H9 (cell line): Measurements from ENCODE around the gene NHERF1. TPM values are rescaled to one million over a fixed set of nuclear protein-coding genes. Genes with fewer than 3 reads are reported as not detected.

Experiments
- DNase-seq: peaks from one replicate; pipeline ENCODE4 v3.0.0-alpha.2; 2017
- H2AFZ ChIP-seq: one replicate; pipeline ENCODE4 v1.6.1; 2013; ENCODE audit warnings: mild to moderate bottlenecking, low read length, control low read depth, moderate library complexity
- H2AK5ac ChIP-seq: 2 replicates; pipeline ENCODE4 v1.6.1; 2013; ENCODE audit warnings: low read length, control low read depth, mixed read lengths; ENCODE audit not compliant: insufficient read length
- H2BK120ac ChIP-seq: one replicate; pipeline ENCODE4 v1.6.1; 2013; ENCODE audit warnings: low read depth, mild to moderate bottlenecking, low read length, control low read depth, inconsistent platforms; ENCODE audit not compliant: poor library complexity, severe bottlenecking
- H2BK12ac ChIP-seq: 2 replicates; pipeline ENCODE4 v1.6.1; 2013; ENCODE audit warnings: low read length, control low read depth, mixed read lengths, low read depth; ENCODE audit not compliant: insufficient read length
- H2BK15ac ChIP-seq: 2 replicates; pipeline ENCODE4 v1.6.1; 2013; ENCODE audit warnings: low read depth, low read length, control low read depth
- H2BK20ac ChIP-seq: one replicate; pipeline ENCODE4 v1.6.1; 2013; ENCODE audit warnings: low read depth, mild to moderate bottlenecking, low read length, control low read depth, inconsistent platforms; ENCODE audit not compliant: poor library complexity, severe bottlenecking
- H2BK5ac ChIP-seq: 2 replicates; pipeline ENCODE4 v1.6.1; 2013; ENCODE audit warnings: low read length, control low read depth, mixed read lengths; ENCODE audit not compliant: insufficient read length
- H3K14ac ChIP-seq: 2 replicates; pipeline ENCODE4 v1.6.1; 2013; ENCODE audit warnings: low read length, control low read depth; ENCODE audit not compliant: insufficient read depth
- H3K18ac ChIP-seq: 2 replicates; pipeline ENCODE4 v1.6.1; 2013; ENCODE audit warnings: low read depth, mild to moderate bottlenecking, mixed read lengths, low read length, control low read depth; ENCODE audit not compliant: insufficient read length
- H3K23ac ChIP-seq: 2 replicates; pipeline ENCODE4 v1.6.1; 2013; ENCODE audit warnings: low read length, control low read depth, mixed read lengths, low read depth; ENCODE audit not compliant: insufficient read length
- H3K23me2 ChIP-seq: 2 replicates; pipeline ENCODE4 v1.6.1; 2013; ENCODE audit warnings: low read depth, mild to moderate bottlenecking, mixed read lengths, low read length, control low read depth; ENCODE audit not compliant: insufficient read length, poor library complexity, severe bottlenecking
- H3K27ac ChIP-seq: 2 replicates; pipeline ENCODE4 v1.5.1; 2013; ENCODE audit warnings: low read length, control low read depth, mixed read lengths, low read depth; ENCODE audit not compliant: insufficient read length
- H3K27me3 ChIP-seq: 2 replicates; pipeline ENCODE4 v1.6.1; 2013; ENCODE audit warnings: low read length, control low read depth, inconsistent platforms; ENCODE audit not compliant: insufficient read depth
- H3K4ac ChIP-seq: 2 replicates; pipeline ENCODE4 v1.6.1; 2013; ENCODE audit warnings: low read depth, mild to moderate bottlenecking, control low read depth, inconsistent platforms, low read length, moderate library complexity
- H3K4me1 ChIP-seq: 2 replicates; pipeline ENCODE4 v1.6.1; 2013; ENCODE audit warnings: low read length, control low read depth, inconsistent platforms; ENCODE audit not compliant: insufficient read depth
- H3K4me2 ChIP-seq: 2 replicates; pipeline ENCODE4 v1.6.1; 2013; ENCODE audit warnings: low read length, control low read depth, mixed read lengths; ENCODE audit not compliant: insufficient read length, insufficient read depth
- H3K56ac ChIP-seq: 2 replicates; pipeline ENCODE4 v1.6.1; 2013; ENCODE audit warnings: low read depth, mild to moderate bottlenecking, mixed read lengths, low read length, control low read depth; ENCODE audit not compliant: insufficient read length
- H3K79me1 ChIP-seq: 2 replicates; pipeline ENCODE4 v1.6.1; 2013; ENCODE audit warnings: low read depth, mild to moderate bottlenecking, moderate library complexity, low read length, control low read depth, inconsistent platforms; ENCODE audit not compliant: insufficient read depth, poor library complexity, severe bottlenecking
- H3K79me2 ChIP-seq: 2 replicates; pipeline ENCODE4 v1.6.1; 2013; ENCODE audit warnings: low read length, control low read depth, inconsistent platforms; ENCODE audit not compliant: insufficient read depth
- H3K9ac ChIP-seq: 2 replicates; pipeline ENCODE4 v1.6.1; 2013; ENCODE audit warnings: low read length, control low read depth, mixed read lengths; ENCODE audit not compliant: insufficient read length; ENCODE audit errors: extremely low read depth
- H3K9me3 ChIP-seq: one replicate; pipeline ENCODE4 v1.6.1; 2013; ENCODE audit warnings: low read depth, low read length, inconsistent platforms; ENCODE audit not compliant: control insufficient read depth
- H3T11ph ChIP-seq: one replicate; pipeline ENCODE4 v1.6.1; 2013; ENCODE audit warnings: mild to moderate bottlenecking, low read length, control low read depth, inconsistent platforms
- H4K20me1 ChIP-seq: one replicate; pipeline ENCODE4 v1.6.1; 2013; ENCODE audit not compliant: control insufficient read depth, insufficient read length, insufficient read depth
- H4K5ac ChIP-seq: 2 replicates; pipeline ENCODE4 v1.6.1; 2013; ENCODE audit warnings: low read depth, mild to moderate bottlenecking, mixed read lengths, low read length, control low read depth; ENCODE audit not compliant: insufficient read length
- H4K8ac ChIP-seq: replicated peaks from 2 replicates; pipeline ENCODE4 v1.6.1; 2013; ENCODE audit warnings: low read length, control low read depth, mixed read lengths, low read depth; ENCODE audit not compliant: insufficient read length
- H4K91ac ChIP-seq: 2 replicates; pipeline ENCODE4 v1.6.1; 2013; ENCODE audit warnings: low read depth, mild to moderate bottlenecking, moderate library complexity, mixed read lengths, low read length, control low read depth; ENCODE audit not compliant: insufficient read length
- H3K27ac Mint-ChIP-seq, 3 experiments: 2 replicates in 2 of 3; 3 replicates in 1 of 3; pipeline ENCODE4 v1.8.0; 2020 to 2021; ENCODE audit warnings: mixed read lengths in 3 of 3, mild to moderate bottlenecking in 1 of 3, moderate library complexity in 1 of 3
- H3K27me3 Mint-ChIP-seq: 2 replicates; pipeline ENCODE4 v1.8.0; 2021; ENCODE audit warnings: low read depth, mild to moderate bottlenecking, moderate library complexity, mixed read lengths
- H3K36me3 Mint-ChIP-seq, 3 experiments: 2 replicates in 2 of 3; 3 replicates in 1 of 3; pipeline ENCODE4 v1.8.0; 2020 to 2021; ENCODE audit warnings: low read depth in 3 of 3, mixed read lengths in 3 of 3; ENCODE audit not compliant: insufficient read depth in 1 of 3
- H3K4me1 Mint-ChIP-seq, 2 experiments: 2 replicates each; pipeline ENCODE4 v1.8.0; 2020; ENCODE audit warnings: mixed read lengths in 2 of 2
- H3K4me3 Mint-ChIP-seq, 2 experiments: 2 replicates in 1 of 2; 3 replicates in 1 of 2; pipeline ENCODE4 v1.8.0; 2020 to 2021; ENCODE audit warnings: mild to moderate bottlenecking in 2 of 2, mixed read lengths in 2 of 2, moderate library complexity in 1 of 2
- H3K9me3 Mint-ChIP-seq, 2 experiments: 2 replicates in 1 of 2; 3 replicates in 1 of 2; pipeline ENCODE4 v1.8.0; 2020; ENCODE audit warnings: mild to moderate bottlenecking in 2 of 2, mixed read lengths in 2 of 2, moderate library complexity in 1 of 2
- CTCF ChIP-seq: fragments of 200-600 bp; sonication (generic); conservative IDR thresholded peaks from 3 replicates; pipeline ENCODE4 v1.8.0; 2021; ENCODE audit warnings: antibody characterized with exemption, mild to moderate bottlenecking
- WGBS: extraction: QIAGEN DNeasy Blood & Tissue Kit; methylation state at CpG from one replicate; pipeline ENCODE4 v1.1.7; 2013; ENCODE audit warnings: missing lambda C conversion rate, low lambda C conversion rate, mixed read lengths; ENCODE audit not compliant: insufficient read length; ENCODE audit errors: extremely low coverage; 5-methylcytosine and 5-hydroxymethylcytosine counted together
- total RNA-seq: library from RNA; stranded (reverse); gene quantifications from 2 replicates; pipeline ENCODE4 v1.2.1, GENCODE V29; 2021

The NHERF1 gene
- total RNA-seq, 1 experiment from 2014 or later = 74.4 TPM

DNA sequence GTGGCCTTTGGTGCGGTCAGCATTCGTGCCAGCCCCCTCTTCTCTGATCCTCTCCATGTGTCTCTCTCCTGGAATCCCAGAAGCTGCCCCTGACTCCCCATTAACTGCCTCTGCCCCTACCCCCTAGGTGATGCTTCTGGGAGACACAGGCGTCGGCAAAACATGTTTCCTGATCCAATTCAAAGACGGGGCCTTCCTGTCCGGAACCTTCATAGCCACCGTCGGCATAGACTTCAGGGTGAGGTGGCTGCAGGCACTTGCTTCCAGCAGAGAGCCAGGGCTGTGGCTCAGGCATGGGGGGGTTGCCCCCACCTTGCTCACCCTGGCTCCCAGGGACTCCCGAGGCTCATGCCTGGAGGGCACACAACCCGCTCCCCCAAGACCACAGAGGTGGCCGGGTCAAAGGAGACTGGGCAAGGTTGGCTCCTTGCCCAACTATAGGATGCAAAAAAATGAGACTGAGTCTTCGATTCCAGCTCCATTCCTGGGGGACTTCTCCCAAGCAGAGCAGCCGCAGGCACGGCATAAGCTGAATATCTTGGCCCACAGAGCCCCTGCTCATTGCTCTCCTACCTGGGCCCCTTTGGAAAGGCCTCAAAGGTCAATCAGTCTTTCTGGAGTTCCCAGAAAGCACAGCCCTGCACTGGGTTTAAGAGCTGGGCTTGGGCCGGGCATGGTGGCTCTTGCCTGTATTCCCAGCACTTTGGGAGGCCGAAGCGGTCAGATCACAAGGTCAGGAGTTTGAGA is 7.6 kb upstream of the NHERF1 start:
- no peak overlapping the region for H3K23ac ChIP-seq
- H2BK120ac ChIP-seq = no peak overlapping the region
- H3T11ph ChIP-seq = no peak overlapping the region
- no peak for DNase-seq
- no peaks in the 10 kb centered on the region for H3K9me3 ChIP-seq
- H3K4me2 ChIP-seq = no peak overlapping the region
- no peak overlapping the region for H2AK5ac ChIP-seq
- no peak overlapping the region for H3K56ac ChIP-seq
- no peak overlapping the region for H2BK5ac ChIP-seq
- H3K14ac ChIP-seq = no peak overlapping the region
- Mint-ChIP-seq H3K9me3 (no peaks in the 10 kb centered on the region; a peak in 1 of 5 replicates), H3K27me3 (peaks cover 30% of the 10 kb centered on the region), H3K4me3 (no peak overlapping the region), H3K36me3 (no peaks in the 10 kb centered on the region; a peak in 1 of 7 replicates), H3K4me1 (peaks cover 26 to 27% of the 10 kb centered on the region in 2 experiments), H3K27ac (no peak overlapping the region)
- no peak overlapping the region for H2BK12ac ChIP-seq
- no peak overlapping the region for H3K4ac ChIP-seq
- no peak overlapping the region for H3K18ac ChIP-seq
- no peak overlapping the region for H2AFZ ChIP-seq
- peaks cover 6% of the 10 kb centered on the region; the same call in 1 of the 2 replicates for H3K4me1 ChIP-seq
- no peak overlapping the region for H3K27ac ChIP-seq
- H4K20me1 ChIP-seq = no peaks in the 10 kb centered on the region
- peaks cover 9% of the 10 kb centered on the region for H3K23me2 ChIP-seq
- H3K9ac ChIP-seq = no peak overlapping the region
- H2BK15ac ChIP-seq = no peak overlapping the region
- no peak overlapping the region for H2BK20ac ChIP-seq
- no CpG with 5 or more reads among the region's 17 CpGs for WGBS
- no peak overlapping the region for H4K8ac ChIP-seq
- no peaks in the 10 kb centered on the region for H3K79me2 ChIP-seq
- no peak for TF ChIP-seq CTCF
- H4K91ac ChIP-seq = no peak overlapping the region
- no peaks in the 10 kb centered on the region for H3K79me1 ChIP-seq
- H3K27me3 ChIP-seq = no peaks in the 10 kb centered on the region
- no peak overlapping the region for H4K5ac ChIP-seq
